ENCODE data around the gene AP1S3.

Gene AP1S3

GRCh38 chr2:223727562-223727961 is 109.8 kb downstream of the AP1S3 start:
- intact Hi-C loops (cut with DNase I), result no loop called here
- peak in 1 of 10 donors; percentile 15 for DNase-seq

- intact Hi-C loops (cut with DNase I), result no loop called here
- no peak for DNase-seq
Measured at GRCh38 chr2:223725986-223726970, 111.1 kb downstream of the AP1S3 start.

GRCh38 chr2:223725494-223725893 is 111.9 kb downstream of the AP1S3 start:
- DNase-seq, result peak; percentile 56 to 95 (median 72)
- intact Hi-C loops (cut with DNase I), result no loop called here

- intact Hi-C loops (cut with DNase I), result no loop called here
- no peak for DNase-seq
Measured at GRCh38 chr2:223724861-223725260, 112.5 kb downstream of the AP1S3 start.

- no peak for DNase-seq
- intact Hi-C loops (cut with DNase I), result no loop called here
Measured at GRCh38 chr2:223723954-223724411, 113.4 kb downstream of the AP1S3 start.

GRCh38 chr2:223722226-223722625 is 115.2 kb downstream of the AP1S3 start:
- peak in 1 of 10 donors; percentile 11 for DNase-seq
- intact Hi-C loops (cut with DNase I), result no loop called here

GRCh38 chr2:223721746-223722145 is 115.6 kb downstream of the AP1S3 start:
- intact Hi-C loops (cut with DNase I), result no loop called here
- peak in 1 of 10 donors; percentile 52 for DNase-seq

- DNase-seq, result no peak
- intact Hi-C loops (cut with DNase I), result no loop called here
Measured at GRCh38 chr2:223720367-223720766, 117.0 kb downstream of the AP1S3 start.

GRCh38 chr2:223712642-223713041 is 124.7 kb downstream of the AP1S3 start:
- no peak for DNase-seq
- intact Hi-C loops (cut with DNase I), result no loop called here

- no peak for DNase-seq
- intact Hi-C loops (cut with DNase I), result no loop called here
Measured at GRCh38 chr2:223711596-223712326, 125.6 kb downstream of the AP1S3 start.
